Raji (cell line): ENCODE data around the gene TMC6.

Source experiments
- POLR2A ChIP-seq: IDR thresholded peaks from 2 replicates; pipeline ENCODE4 v1.6.1; 2011; ENCODE audit warnings: low read depth, low read length, control low read depth; ENCODE audit not compliant: insufficient read depth

TMC6 gene

DNA sequence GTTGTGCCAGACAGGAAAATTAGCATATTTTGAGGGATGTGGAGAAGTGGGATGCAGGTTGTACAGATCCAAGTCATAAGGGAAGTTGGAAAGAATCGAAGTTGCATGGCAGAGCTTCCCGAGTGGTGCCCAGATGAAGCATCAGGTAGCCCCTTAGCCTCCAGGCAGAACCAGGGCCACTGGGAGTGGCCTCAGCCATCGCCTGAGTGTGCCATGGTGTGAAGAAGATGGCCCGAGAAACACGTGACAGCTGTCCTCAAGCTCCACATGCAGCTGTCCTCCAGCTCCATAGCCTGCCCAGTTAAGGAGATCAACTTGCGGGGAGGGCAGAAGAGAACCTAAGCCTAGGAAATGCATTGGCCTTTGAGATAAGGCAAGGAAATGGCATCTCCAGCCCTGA lies 33.5 kb downstream of the TMC6 start:
- no peak for TF ChIP-seq POLR2A

- no peak for TF ChIP-seq POLR2A
These were observed 35.7 kb downstream of the TMC6 start for GRCh38 chr17:78092794-78093324.

DNA sequence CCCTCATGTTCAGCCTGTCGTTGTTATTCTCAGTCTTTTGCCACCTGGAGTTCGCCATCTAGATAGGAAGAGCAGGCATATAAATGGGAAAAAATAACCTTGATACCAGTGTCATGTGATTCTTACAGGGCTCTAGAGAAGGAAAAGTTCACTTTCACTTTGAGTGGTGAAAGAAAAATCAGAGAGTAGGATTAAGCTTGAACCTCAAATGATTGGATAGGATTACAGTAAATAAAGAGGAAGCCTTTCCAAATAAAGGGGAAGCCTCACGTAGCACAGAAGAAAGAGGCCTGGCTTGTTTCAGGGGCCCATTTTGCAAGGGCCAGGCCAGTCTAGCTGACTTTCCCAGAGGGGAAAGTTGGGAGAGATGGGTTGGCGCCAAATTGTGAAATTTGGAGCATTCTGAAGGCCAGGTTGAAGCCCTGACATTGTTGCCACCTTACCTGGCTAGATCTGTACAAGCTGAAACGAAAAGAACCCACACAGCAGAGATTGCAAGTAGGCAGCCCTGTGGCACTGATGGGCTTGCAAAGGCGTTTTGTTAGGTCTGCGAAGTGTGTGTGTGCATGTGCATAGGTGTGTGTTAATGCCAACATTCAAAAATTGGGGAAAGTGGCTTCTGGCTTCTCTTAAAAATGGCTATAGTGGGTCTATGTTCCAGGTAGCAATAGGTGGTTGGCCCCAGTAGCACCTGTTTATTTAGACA lies 38.8 kb downstream of the TMC6 start:
- TF ChIP-seq POLR2A, result no peak

- TF ChIP-seq POLR2A, result no peak
These were observed 40.0 kb downstream of the TMC6 start for GRCh38 chr17:78088529-78088928.

DNA sequence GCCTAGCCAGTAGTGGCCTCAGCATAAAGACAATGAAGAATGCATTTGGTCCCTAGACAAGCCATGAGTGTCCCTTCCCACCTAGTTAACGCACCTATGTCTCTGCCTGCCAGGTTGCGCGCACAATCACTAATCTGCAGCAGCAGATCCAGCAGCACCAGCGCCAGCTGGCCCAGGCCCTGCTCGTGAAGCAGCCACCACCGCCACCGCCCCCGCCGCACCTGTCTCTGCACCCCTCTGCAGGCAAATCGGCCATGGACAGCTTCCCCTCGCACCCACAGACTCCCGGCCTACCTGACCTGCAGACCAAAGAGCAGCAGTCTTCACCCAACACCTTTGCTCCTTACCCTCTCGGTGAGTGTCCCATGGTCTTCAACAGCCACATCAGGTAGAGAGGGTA lies 41.8 kb downstream of the TMC6 start:
- no peak for TF ChIP-seq POLR2A

GRCh38 chr17:78082988-78083387 lies 45.6 kb downstream of the TMC6 start:
- no peak for TF ChIP-seq POLR2A

GRCh38 chr17:78081551-78081950 lies 47.0 kb downstream of the TMC6 start:
- no peak for TF ChIP-seq POLR2A

GRCh38 chr17:78079253-78079652 lies 49.3 kb downstream of the TMC6 start:
- TF ChIP-seq POLR2A, result no peak

DNA sequence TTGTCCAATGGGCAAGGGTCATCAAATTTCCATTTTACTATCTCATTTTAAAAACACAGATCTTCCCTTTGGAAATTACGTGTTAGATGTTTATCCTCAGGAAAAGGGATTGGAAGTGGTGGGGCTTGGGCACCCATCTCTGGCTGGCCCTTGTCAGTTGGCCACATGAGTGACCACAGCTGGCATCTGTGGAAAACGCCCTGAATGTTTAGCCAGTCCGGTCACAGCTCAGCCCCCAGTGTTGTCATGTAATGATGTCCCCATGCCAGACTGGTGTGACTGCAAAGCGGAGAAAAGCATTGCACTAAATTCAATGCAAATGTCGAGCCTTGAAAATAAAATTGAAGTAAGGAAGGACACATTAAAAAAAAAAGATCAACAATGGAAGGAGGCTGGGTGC lies 53.0 kb downstream of the TMC6 start:
- TF ChIP-seq POLR2A, result no peak

GRCh38 chr17:78075011-78075410 lies 53.5 kb downstream of the TMC6 start:
- TF ChIP-seq POLR2A, result no peak

- no peak for TF ChIP-seq POLR2A
These were observed 55.6 kb downstream of the TMC6 start for GRCh38 chr17:78072961-78073360.

DNA sequence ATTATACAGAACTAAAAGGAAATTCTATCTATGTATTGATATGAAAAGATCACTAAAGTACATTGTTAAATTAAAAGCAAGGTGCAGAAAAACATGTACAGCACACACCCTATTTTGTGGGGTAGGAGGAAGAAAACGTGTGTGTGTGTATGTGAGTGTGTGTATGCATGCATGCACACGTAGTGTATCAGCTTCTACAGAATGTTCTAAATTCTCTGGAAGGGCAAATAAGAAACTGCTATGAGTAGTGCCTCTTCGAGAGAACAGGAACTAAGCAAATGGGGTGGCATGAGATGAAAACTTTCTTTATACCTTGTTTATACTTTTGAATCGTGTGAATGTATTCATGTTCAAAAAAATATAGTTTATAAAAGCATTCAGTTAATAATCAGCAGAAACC lies 58.9 kb downstream of the TMC6 start:
- no peak for TF ChIP-seq POLR2A

DNA sequence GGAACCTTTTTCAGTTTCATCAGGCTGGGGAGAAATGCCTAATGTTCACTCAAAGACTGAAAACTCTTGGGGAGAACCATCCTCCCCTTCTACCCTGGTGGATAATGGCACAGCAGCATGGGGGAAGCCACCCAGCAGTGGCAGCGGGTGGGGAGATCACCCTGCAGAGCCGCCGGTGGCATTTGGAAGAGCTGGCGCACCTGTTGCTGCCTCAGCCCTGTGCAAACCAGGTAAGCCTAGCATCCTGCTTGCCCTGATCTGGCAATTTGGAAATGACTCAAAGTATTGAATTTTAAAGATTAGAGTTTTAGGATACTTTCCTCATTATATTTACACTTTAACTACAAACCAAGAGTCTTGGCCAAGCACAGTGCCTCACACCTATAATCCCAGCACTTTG lies 63.8 kb downstream of the TMC6 start:
- no peak for TF ChIP-seq POLR2A

GRCh38 chr17:78063489-78063888 lies 65.1 kb downstream of the TMC6 start:
- TF ChIP-seq POLR2A, result no peak

DNA sequence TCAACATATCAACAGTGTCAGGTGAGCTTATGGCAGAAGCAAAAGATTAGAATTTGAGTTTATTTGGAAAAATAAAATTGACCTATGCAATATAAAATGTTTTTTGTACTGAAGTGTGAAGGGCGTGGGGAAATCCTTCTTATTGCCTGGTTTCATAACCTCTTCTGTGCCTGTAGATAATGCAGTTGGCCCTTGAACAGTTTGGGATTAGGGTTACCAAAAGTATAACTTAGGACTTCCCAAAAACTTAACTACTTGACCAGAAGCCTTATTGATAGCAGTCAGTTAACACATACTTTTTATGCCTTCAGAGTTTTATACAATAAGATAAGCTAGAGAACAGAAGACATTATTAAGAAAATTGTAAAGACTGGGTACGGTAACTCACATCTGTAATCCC lies 66.0 kb downstream of the TMC6 start:
- no peak for TF ChIP-seq POLR2A
